Stimulated activated memory B cell treated with anti-CD40 and anti-IgM and Interleukin-4, amounts not matched to agents 10 μg/mL and 1 μg/mL and 100 μg/mL, for 72 hours (primary cell): ENCODE measurements around the gene COMMD10.

Source experiments
- ATAC-seq: fragments of 150-1000 bp; cut with Tn5 transposase; 2 replicates; pipeline ENCODE4 v1.10.0; 2021
- H3K27ac Mint-ChIP-seq: one replicate; pipeline ENCODE4 v1.8.0; 2022; ENCODE audit warnings: mild to moderate bottlenecking, mixed read lengths
- H3K27me3 Mint-ChIP-seq: one replicate; pipeline ENCODE4 v1.8.0; 2022; ENCODE audit warnings: mixed read lengths
- H3K36me3 Mint-ChIP-seq: one replicate; pipeline ENCODE4 v1.8.0; 2022; ENCODE audit warnings: mixed read lengths
- H3K4me1 Mint-ChIP-seq: one replicate; pipeline ENCODE4 v1.8.0; 2022; ENCODE audit warnings: mixed read lengths
- H3K4me3 Mint-ChIP-seq: one replicate; pipeline ENCODE4 v1.8.0; 2022; ENCODE audit warnings: mild to moderate bottlenecking, moderate library complexity, mixed read lengths
- H3K9me3 Mint-ChIP-seq: one replicate; pipeline ENCODE4 v1.8.0; 2022; ENCODE audit warnings: mixed read lengths

The COMMD10 gene

DNA sequence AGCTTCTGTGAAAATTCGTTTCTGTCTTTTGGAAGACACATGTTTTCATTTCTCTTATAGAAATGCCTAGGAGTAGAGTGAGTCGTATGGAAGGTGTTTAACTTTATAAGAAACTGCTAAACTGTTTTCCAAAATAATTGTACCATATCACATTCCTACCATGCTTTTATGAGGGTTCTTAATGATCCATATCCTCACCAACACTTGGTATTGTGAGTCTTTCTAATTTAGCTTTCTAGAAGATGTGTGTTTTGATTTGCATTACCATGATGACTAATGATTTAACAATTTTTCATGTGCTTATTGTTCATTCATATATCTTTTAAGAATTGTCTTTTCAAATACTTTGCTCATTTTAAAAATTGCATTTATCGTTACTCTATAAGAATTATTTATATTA is 223.6 kb downstream of the COMMD10 start:
- Mint-ChIP-seq H3K4me1 (peaks cover 3% of the 10 kb centered on the region), H3K4me3 (no peak overlapping the region), H3K27me3 (no peaks in the 10 kb centered on the region), H3K36me3 (peaks cover 97% of the 10 kb centered on the region), H3K9me3 (peaks cover 32% of the 10 kb centered on the region), H3K27ac (no peak overlapping the region)
- no peak for ATAC-seq

- Mint-ChIP-seq H3K9me3 (peaks cover 7% of the 10 kb centered on the region), H3K27ac (no peak overlapping the region), H3K27me3 (no peaks in the 10 kb centered on the region), H3K36me3 (peaks cover 92% of the 10 kb centered on the region), H3K4me3 (no peak overlapping the region), H3K4me1 (peaks cover 4% of the 10 kb centered on the region)
- no peak for ATAC-seq
These were observed 228.5 kb downstream of the COMMD10 start for GRCh38 chr5:116313366-116313765.

- Mint-ChIP-seq H3K9me3 (peaks cover 5% of the 10 kb centered on the region), H3K27me3 (no peaks in the 10 kb centered on the region), H3K4me3 (no peak overlapping the region), H3K27ac (no peak overlapping the region), H3K36me3 (peaks cover 95% of the 10 kb centered on the region), H3K4me1 (peaks cover 4% of the 10 kb centered on the region)
- no peak for ATAC-seq
These were observed 230.7 kb downstream of the COMMD10 start for GRCh38 chr5:116315531-116315930.

GRCh38 chr5:116318091-116318854 is 233.4 kb downstream of the COMMD10 start:
- Mint-ChIP-seq H3K4me3 (no peak overlapping the region), H3K27me3 (no peaks in the 10 kb centered on the region), H3K4me1 (peaks cover 2% of the 10 kb centered on the region), H3K27ac (no peak overlapping the region), H3K36me3 (peaks cover 91% of the 10 kb centered on the region), H3K9me3 (peaks cover 7% of the 10 kb centered on the region)
- ATAC-seq = no peak

- Mint-ChIP-seq H3K4me1 (no peaks in the 10 kb centered on the region), H3K27me3 (no peaks in the 10 kb centered on the region), H3K9me3 (peaks cover 11% of the 10 kb centered on the region), H3K4me3 (no peak overlapping the region), H3K27ac (no peak overlapping the region), H3K36me3 (peaks cover 90% of the 10 kb centered on the region)
- ATAC-seq = no peak
These were observed 235.7 kb downstream of the COMMD10 start for GRCh38 chr5:116320486-116320885.

- H3K27ac Mint-ChIP-seq = no peak overlapping the region
- H3K27me3 Mint-ChIP-seq = no peaks in the 10 kb centered on the region
- H3K36me3 Mint-ChIP-seq = peaks cover 93% of the 10 kb centered on the region
- H3K4me1 Mint-ChIP-seq = no peaks in the 10 kb centered on the region
- peaks cover 41% of the 10 kb centered on the region for H3K9me3 Mint-ChIP-seq
- no peak overlapping the region for H3K4me3 Mint-ChIP-seq
- no peak for ATAC-seq
These were observed 244.7 kb downstream of the COMMD10 start for GRCh38 chr5:116329503-116329902.

GRCh38 chr5:116340799-116341198 is 256.0 kb downstream of the COMMD10 start:
- peak; percentile 43 for ATAC-seq
- Mint-ChIP-seq H3K4me3 (no peak overlapping the region), H3K27ac (no peak overlapping the region), H3K9me3 (peaks cover 15% of the 10 kb centered on the region), H3K4me1 (no peaks in the 10 kb centered on the region), H3K36me3 (peaks cover 43% of the 10 kb centered on the region), H3K27me3 (no peaks in the 10 kb centered on the region)
